Measurements from ENCODE around the gene DOCK6.

- TF ChIP-seq PAX8 (CRISPR knock-in tag; IDR thresholded peaks at IDR 0.05; ENCODE audit: borderline replicate concordance) (no peak), ZSCAN29 (CRISPR knock-in tag; conservative IDR thresholded peaks at IDR 0.05) (no peak), EZH2 (conservative IDR thresholded peaks at IDR 0.05; ENCODE audit: low read depth, low read length) (no peak), SIN3A (IDR thresholded peaks at IDR 0.05; ENCODE audit: borderline replicate concordance, low read depth, low read length) (no peak), ZBTB43 (CRISPR knock-in tag; conservative IDR thresholded peaks at IDR 0.05) (no peak), ZNF709 (CRISPR knock-in tag; IDR thresholded peaks at IDR 0.05) (no peak), POLR2AphosphoS5 (IDR thresholded peaks at IDR 0.05; ENCODE audit: low read depth, low read length) (no peak), PAF1 (CRISPR knock-in tag; IDR thresholded peaks at IDR 0.05) (no peak)
These were observed 82.0 kb downstream of the DOCK6 start for GRCh38 chr19:11180346-11180745.

Data from HepG2 (cell line).